ENCODE data around the gene MRPL2. TPM values are rescaled to one million over a fixed set of nuclear protein-coding genes. Genes with fewer than 3 reads are reported as not detected.

Gene MRPL2
- total and polyA plus RNA-seq, 2 of the 4 experiments (the other 2 are of a cell fraction) = 18.1 to 45.9 TPM

DNA sequence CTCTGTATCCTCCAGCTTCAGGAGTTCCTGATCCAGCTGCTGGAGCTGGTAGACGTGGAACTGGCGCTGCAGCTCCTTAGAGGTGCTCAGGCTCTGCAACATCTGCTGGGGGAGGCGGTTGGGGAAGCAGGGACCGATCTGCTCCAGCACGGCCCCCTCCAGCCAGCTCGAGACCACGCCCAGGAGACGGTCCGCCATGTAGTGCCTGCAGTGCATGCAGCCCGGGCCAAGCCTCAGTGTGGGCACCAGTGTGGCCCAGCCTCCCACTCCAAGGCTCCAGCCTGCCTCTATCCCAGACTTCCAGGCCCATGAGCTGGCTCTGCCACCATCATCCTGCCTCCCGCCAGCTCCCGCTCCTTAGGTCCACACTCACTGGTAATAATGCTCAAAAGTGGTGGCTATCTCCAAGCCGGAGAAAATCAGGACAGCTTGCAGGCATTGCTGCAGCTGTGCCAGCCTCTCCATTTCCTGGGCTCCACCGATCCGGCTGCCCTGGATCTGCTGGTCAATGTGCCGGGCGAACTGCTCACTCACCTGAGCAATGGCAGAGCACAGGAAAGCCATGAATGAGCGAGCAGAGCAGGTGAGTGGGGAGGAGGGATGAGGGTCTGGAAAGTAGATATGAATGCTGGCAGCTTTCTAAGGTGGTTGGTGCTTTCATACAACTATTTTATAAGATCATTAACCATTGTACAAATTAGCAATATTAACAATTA lies 18.5 kb downstream of the MRPL2 start:
- POLR2A ChIA-PET (ENCODE audit: unreplicated experiment) = interaction anchor here (0.6 kb wide), 1 partner anchor 358 kb away, joined by 18 read pairs; no protein-coding TSS in a partner anchor
- H3K36me3 ChIP-seq (ENCODE audit: control insufficient read depth, insufficient read depth, low read length) = peaks cover 71% of the 10 kb centered on the region
- CTCF ChIA-PET = no interaction called here

More for the DNA sequence above, 18.5 kb downstream of the MRPL2 start:
- no TSS peak for BruUV-seq (replicated peaks)
- Histone ChIP-seq H3K23ac (ENCODE audit: low read depth, low read length) (no peak overlapping the region), H2BK15ac (ENCODE audit: low read depth, low read length) (no peak overlapping the region), H2BK20ac (ENCODE audit: low read depth, low read length) (no peak overlapping the region), H2AFZ (replicated peaks; ENCODE audit: low read length, poor library complexity) (no peak overlapping the region), H4K5ac (ENCODE audit: low read depth, low read length) (no peak overlapping the region), H3K79me1 (ENCODE audit: low read depth in 1 of 2, low read length in 2 of 2) (peaks cover 3 to 12% of the 10 kb centered on the region in 2 experiments; a peak in 1 of 4 replicates), H4K20me1 (ENCODE audit: insufficient read depth, low read length) (0 out of 2 replicates have a peak, but pooled peaks cover 1% of the 10 kb centered on the region), H3K27ac (ENCODE audit: insufficient read depth, low read length) (no peak overlapping the region), H3K18ac (ENCODE audit: low read depth, low read length) (no peak overlapping the region), H3K4me1 (ENCODE audit: control insufficient read depth, insufficient read depth, low read length) (no peaks in the 10 kb centered on the region), H2AK5ac (ENCODE audit: low read depth, low read length) (no peak overlapping the region), H4K91ac (ENCODE audit: insufficient read depth, low read depth, low read length) (no peak overlapping the region), H3K27me3 (ENCODE audit: control insufficient read depth, insufficient read depth, low read length) (no peaks in the 10 kb centered on the region), H2BK120ac (ENCODE audit: low read depth, low read length) (no peak overlapping the region), H3K56ac (ENCODE audit: extremely low read depth, insufficient read depth, low read length) (no peak overlapping the region), H2BK5ac (ENCODE audit: low read depth, low read length, poor library complexity, severe bottlenecking) (no peak overlapping the region), H3K9me3 (ENCODE audit: control insufficient read depth, insufficient read depth, low read length) (no peaks in the 10 kb centered on the region), H3K9ac (ENCODE audit: low read depth, low read length) (no peak overlapping the region), H3K4me3 (ENCODE audit: insufficient read depth, low read depth, low read length) (no peak overlapping the region), H3K4me2 (ENCODE audit: low read depth, low read length) (no peak overlapping the region), H3K14ac (replicated peaks; ENCODE audit: low read depth, low read length) (no peak overlapping the region), H2AK9ac (replicated peaks; ENCODE audit: low read depth, low read length, poor library complexity) (no peak overlapping the region), H4K8ac (ENCODE audit: low read depth in 2 of 2, low read length in 2 of 2) (no peak overlapping the region), H3K4ac (ENCODE audit: low read depth, low read length) (no peak overlapping the region), H3K9me1 (ENCODE audit: insufficient read depth, low read length) (no peaks in the 10 kb centered on the region)
- intact Hi-C loops (cut with micrococcal nuclease) (no loop called here), dilution Hi-C loops (cut with HindIII; ENCODE audit: low sequenced_read_pairs, unreplicated experiment) (no loop called here), in situ Hi-C loops (cut with MboI; ENCODE audit: low sequenced_read_pairs) (no loop called here)
- no peak for DNase-seq
- 100% methylated on average over 3 of the region's 18 CpGs; no CpG with 5 or more reads in 1 of the 2 experiments for WGBS, 2 experiments (ENCODE audit: extremely low coverage in 2 of 2, insufficient read length in 1 of 2)
- TF ChIP-seq MAFK (IDR thresholded peaks at IDR 0.05; ENCODE audit: low read depth, low read length) (no peak), FOS (IDR thresholded peaks at IDR 0.05; ENCODE audit: low read depth, low read length) (no peak), SMC3 (IDR thresholded peaks at IDR 0.05; ENCODE audit: low read depth, low read length) (no peak), POLR2A (IDR thresholded peaks at IDR 0.05; ENCODE audit: low read depth, low read length) (no peak), RFX5 (IDR thresholded peaks at IDR 0.05; ENCODE audit: low read depth, low read length) (no peak), NFE2L2 (IDR thresholded peaks at IDR 0.05; ENCODE audit: low read depth, low read length) (no peak)
- TF ChIP-seq, protein P1, sequence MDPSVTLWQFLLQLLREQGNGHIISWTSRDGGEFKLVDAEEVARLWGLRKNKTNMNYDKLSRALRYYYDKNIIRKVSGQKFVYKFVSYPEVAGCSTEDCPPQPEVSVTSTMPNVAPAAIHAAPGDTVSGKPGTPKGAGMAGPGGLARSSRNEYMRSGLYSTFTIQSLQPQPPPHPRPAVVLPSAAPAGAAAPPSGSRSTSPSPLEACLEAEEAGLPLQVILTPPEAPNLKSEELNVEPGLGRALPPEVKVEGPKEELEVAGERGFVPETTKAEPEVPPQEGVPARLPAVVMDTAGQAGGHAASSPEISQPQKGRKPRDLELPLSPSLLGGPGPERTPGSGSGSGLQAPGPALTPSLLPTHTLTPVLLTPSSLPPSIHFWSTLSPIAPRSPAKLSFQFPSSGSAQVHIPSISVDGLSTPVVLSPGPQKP (IDR thresholded peaks at IDR 0.05; ENCODE audit: borderline replicate concordance, low read depth, low read length) = no peak
- no peak for ATAC-seq (ENCODE audit: low read depth)
